IMR-90 (cell line): ENCODE measurements around the gene FKBP4.

Experiments
- CTCF ChIP-seq: conservative IDR thresholded peaks from 2 replicates; pipeline ENCODE4 v1.5.1; 2012; ENCODE audit warnings: mild to moderate bottlenecking, low read depth, low read length, improper control_type of control experiment
- ELK1 ChIP-seq: fragments of 150-350 bp; IDR thresholded peaks from 2 replicates; pipeline ENCODE4 v1.6.1; 2016; ENCODE audit warnings: low read depth, mild to moderate bottlenecking, low read length, moderate library complexity, borderline replicate concordance
- POLR2A ChIP-seq: IDR thresholded peaks from 2 replicates; pipeline ENCODE4 v1.6.1; 2012; ENCODE audit warnings: mild to moderate bottlenecking, low read depth, low read length
- RAD21 ChIP-seq: IDR thresholded peaks from 2 replicates; pipeline ENCODE4 v1.6.1; 2012; ENCODE audit warnings: low read length, improper control_type of control experiment
- RFX5 ChIP-seq: IDR thresholded peaks from 2 replicates; pipeline ENCODE4 v1.8.0; 2012; ENCODE audit warnings: low read depth, mild to moderate bottlenecking, low read length, moderate library complexity
- SMC3 ChIP-seq: fragments of 150-350 bp; IDR thresholded peaks from 2 replicates; pipeline ENCODE4 v1.6.1; 2016; ENCODE audit warnings: low read depth, mild to moderate bottlenecking, antibody characterized with exemption, low read length, moderate library complexity

- TF ChIP-seq CTCF (no peak), ELK1 (no peak), POLR2A (no peak), RAD21 (no peak), SMC3 (no peak), RFX5 (no peak)
These were observed 3.7 kb upstream of the FKBP4 start for GRCh38 chr12:2791089-2791488.
